ENCODE data around the gene YPEL2.

Gene YPEL2

GRCh38 chr17:59349178-59349577, 17.7 kb downstream of the YPEL2 start:
- ChIA-PET POLR2A (interaction anchor here (0.6 kb wide), 2 partner anchors 12 to 993 kb away, joined by 5 to 7 read pairs; no protein-coding TSS in a partner anchor), CTCF (no interaction called here)
- H3K36me3 ChIP-seq (ENCODE audit: control insufficient read depth in 2 of 2, insufficient read depth in 1 of 2, low read length in 2 of 2), result no peaks in the 10 kb centered on the region
- no peak overlapping the region for H3K27ac ChIP-seq (ENCODE audit: extremely low read depth, low read depth, low read length)
- peaks cover 12% of the 10 kb centered on the region for H3K4me1 ChIP-seq (ENCODE audit: control insufficient read depth, insufficient read depth, low read length)
- no peaks in the 10 kb centered on the region for H3K9me3 ChIP-seq (ENCODE audit: control insufficient read depth, insufficient read depth, low read depth, low read length)
- TF ChIP-seq ZNF112 (tag by site-specific recombination; IDR thresholded peaks at IDR 0.05) (no peak), WT1 (tag by site-specific recombination; IDR thresholded peaks at IDR 0.05) (no peak), ZNF510 (tag by site-specific recombination; IDR thresholded peaks at IDR 0.05; ENCODE audit: insufficient replicate concordance) (no peak), ZNF133 (tag by site-specific recombination; IDR thresholded peaks at IDR 0.05) (no peak), ZNF335 (tag by site-specific recombination; conservative IDR thresholded peaks at IDR 0.05) (no peak), ZNF26 (tag by site-specific recombination; IDR thresholded peaks at IDR 0.05) (no peak), ZNF701 (tag by site-specific recombination; IDR thresholded peaks at IDR 0.05) (no peak)
- TF ChIP-seq, protein P1, sequence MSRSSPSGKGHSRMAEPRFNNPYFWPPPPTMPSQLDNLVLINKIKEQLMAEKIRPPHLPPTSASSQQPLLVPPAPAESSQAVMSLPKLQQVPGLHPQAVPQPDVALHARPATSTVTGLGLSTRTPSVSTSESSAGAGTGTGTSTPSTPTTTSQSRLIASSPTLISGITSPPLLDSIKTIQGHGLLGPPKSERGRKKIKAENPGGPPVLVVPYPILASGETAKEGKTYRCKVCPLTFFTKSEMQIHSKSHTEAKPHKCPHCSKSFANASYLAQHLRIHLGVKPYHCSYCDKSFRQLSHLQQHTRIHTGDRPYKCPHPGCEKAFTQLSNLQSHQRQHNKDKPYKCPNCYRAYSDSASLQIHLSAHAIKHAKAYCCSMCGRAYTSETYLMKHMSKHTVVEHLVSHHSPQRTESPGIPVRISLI (tag by site-specific recombination; IDR thresholded peaks at IDR 0.05), result peak; percentile 86
- H3K4me3 ChIP-seq (ENCODE audit: low read depth, low read length), result no peak overlapping the region

DNA sequence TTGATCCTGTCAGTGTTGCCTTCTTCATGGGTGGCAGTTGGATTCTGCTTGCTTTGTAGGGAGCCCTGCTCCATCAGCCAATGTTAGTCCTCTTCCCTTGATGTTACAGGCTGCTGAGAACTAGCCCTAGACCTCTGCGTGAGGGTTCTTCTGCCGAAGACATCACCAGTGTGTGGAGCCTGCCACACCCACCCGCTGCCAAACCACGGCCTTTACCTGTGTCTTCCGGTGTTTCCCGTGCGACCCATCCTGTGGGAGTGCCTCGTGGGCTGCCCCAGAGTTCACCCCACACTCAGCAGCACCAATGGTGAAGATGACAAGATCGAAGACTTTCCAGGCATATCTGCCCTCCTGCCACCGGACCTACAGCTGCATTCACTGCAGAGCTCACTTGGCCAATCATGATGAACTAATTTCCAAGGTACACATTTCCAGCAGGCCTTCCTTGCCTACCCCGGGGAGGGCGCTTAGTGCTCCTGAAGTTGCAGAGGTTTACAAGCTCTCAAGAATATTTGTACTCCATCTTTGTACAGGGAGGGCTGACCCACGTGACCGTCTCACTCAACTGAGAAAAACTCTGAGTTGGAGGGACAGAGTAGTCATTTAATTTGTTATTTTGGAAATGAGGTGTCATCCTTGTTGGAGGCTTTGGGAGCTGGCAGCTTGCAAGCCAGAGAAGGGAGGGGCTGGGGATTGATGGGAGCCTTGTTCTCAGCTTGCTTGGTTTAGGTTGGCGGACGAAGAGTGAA, 21.8 kb downstream of the YPEL2 start:
- Histone ChIP-seq H3K27ac (ENCODE audit: extremely low read depth, low read depth, low read length) (no peak overlapping the region), H3K4me3 (ENCODE audit: low read depth, low read length) (no peak overlapping the region), H3K9me3 (ENCODE audit: control insufficient read depth, insufficient read depth, low read depth, low read length) (no peaks in the 10 kb centered on the region), H3K4me1 (ENCODE audit: control insufficient read depth, insufficient read depth, low read length) (peaks cover 23% of the 10 kb centered on the region), H3K36me3 (ENCODE audit: control insufficient read depth in 2 of 2, insufficient read depth in 1 of 2, low read length in 2 of 2) (no peaks in the 10 kb centered on the region)
- ChIA-PET CTCF (interaction anchor here (1.1 to 1.3 kb wide), 3 partner anchors 20 to 37 kb away, joined by 3 to 4 read pairs (median 4); no protein-coding TSS in a partner anchor), POLR2A (no interaction called here)
- TF ChIP-seq ZNF558 (tag by site-specific recombination; IDR thresholded peaks at IDR 0.05) (no peak), ZNF549 (tag by site-specific recombination; IDR thresholded peaks at IDR 0.05) (no peak), AEBP2 (tag by site-specific recombination; IDR thresholded peaks at IDR 0.05; ENCODE audit: borderline replicate concordance) (no peak), HOXD13 (CRISPR knock-in tag; IDR thresholded peaks at IDR 0.05; ENCODE audit: borderline replicate concordance) (no peak), SP3 (tag by site-specific recombination; IDR thresholded peaks at IDR 0.05) (no peak), ZNF24 (tag by site-specific recombination; IDR thresholded peaks at IDR 0.05) (no peak), IKZF3 (tag by site-specific recombination; IDR thresholded peaks at IDR 0.05) (no peak), ZNF292 (tag by site-specific recombination; IDR thresholded peaks at IDR 0.05; ENCODE audit: borderline replicate concordance, low read depth) (no peak), FEZF1 (tag by site-specific recombination; IDR thresholded peaks at IDR 0.05) (no peak)
- TF ChIP-seq, protein P2, sequence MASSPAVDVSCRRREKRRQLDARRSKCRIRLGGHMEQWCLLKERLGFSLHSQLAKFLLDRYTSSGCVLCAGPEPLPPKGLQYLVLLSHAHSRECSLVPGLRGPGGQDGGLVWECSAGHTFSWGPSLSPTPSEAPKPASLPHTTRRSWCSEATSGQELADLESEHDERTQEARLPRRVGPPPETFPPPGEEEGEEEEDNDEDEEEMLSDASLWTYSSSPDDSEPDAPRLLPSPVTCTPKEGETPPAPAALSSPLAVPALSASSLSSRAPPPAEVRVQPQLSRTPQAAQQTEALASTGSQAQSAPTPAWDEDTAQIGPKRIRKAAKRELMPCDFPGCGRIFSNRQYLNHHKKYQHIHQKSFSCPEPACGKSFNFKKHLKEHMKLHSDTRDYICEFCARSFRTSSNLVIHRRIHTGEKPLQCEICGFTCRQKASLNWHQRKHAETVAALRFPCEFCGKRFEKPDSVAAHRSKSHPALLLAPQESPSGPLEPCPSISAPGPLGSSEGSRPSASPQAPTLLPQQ (tag by site-specific recombination; IDR thresholded peaks at IDR 0.05), result no peak
- TF ChIP-seq, protein P3, sequence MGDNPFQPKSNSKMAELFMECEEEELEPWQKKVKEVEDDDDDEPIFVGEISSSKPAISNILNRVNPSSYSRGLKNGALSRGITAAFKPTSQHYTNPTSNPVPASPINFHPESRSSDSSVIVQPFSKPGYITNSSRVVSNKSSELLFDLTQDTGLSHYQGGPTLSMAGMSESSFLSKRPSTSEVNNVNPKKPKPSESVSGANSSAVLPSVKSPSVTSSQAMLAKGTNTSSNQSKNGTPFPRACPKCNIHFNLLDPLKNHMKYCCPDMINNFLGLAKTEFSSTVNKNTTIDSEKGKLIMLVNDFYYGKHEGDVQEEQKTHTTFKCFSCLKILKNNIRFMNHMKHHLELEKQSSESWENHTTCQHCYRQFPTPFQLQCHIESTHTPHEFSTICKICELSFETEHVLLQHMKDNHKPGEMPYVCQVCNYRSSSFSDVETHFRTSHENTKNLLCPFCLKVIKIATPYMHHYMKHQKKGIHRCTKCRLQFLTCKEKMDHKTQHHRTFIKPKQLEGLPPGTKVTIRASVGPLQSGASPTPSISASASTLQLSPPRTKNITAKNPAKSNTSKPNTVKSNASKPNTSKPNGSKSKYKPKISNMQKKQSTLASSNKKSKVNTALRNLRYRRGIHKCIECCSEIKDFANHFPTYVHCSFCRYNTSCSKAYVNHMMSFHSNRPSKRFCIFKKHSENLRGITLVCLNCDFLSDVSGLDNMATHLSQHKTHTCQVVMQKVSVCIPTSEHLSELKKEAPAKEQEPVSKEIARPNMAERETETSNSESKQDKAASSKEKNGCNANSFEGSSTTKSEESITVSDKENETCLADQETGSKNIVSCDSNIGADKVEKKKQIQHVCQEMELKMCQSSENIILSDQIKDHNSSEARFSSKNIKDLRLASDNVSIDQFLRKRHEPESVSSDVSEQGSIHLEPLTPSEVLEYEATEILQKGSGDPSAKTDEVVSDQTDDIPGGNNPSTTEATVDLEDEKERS (tag by site-specific recombination; IDR thresholded peaks at IDR 0.05), result no peak
- TF ChIP-seq, protein P4, sequence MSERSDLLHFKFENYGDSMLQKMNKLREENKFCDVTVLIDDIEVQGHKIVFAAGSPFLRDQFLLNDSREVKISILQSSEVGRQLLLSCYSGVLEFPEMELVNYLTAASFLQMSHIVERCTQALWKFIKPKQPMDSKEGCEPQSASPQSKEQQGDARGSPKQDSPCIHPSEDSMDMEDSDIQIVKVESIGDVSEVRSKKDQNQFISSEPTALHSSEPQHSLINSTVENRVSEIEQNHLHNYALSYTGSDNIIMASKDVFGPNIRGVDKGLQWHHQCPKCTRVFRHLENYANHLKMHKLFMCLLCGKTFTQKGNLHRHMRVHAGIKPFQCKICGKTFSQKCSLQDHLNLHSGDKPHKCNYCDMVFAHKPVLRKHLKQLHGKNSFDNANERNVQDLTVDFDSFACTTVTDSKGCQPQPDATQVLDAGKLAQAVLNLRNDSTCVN (tag by site-specific recombination; optimal IDR thresholded peaks at IDR 0.05), result no peak

Measured in HEK293 (cell line).